Smooth muscle cell of the umbilical artery (primary cell): ENCODE measurements around the gene NFE2L1. TPM values are rescaled to one million over a fixed set of nuclear protein-coding genes. Genes with fewer than 3 reads are reported as not detected.

Source experiments
- total RNA-seq: library from RNA; depleted of rRNA; stranded (reverse); fragments of >200 nt; gene quantifications from 2 replicates; pipeline ENCODE4 v1.2.3, GENCODE V29; 2014

The NFE2L1 gene, protein sequence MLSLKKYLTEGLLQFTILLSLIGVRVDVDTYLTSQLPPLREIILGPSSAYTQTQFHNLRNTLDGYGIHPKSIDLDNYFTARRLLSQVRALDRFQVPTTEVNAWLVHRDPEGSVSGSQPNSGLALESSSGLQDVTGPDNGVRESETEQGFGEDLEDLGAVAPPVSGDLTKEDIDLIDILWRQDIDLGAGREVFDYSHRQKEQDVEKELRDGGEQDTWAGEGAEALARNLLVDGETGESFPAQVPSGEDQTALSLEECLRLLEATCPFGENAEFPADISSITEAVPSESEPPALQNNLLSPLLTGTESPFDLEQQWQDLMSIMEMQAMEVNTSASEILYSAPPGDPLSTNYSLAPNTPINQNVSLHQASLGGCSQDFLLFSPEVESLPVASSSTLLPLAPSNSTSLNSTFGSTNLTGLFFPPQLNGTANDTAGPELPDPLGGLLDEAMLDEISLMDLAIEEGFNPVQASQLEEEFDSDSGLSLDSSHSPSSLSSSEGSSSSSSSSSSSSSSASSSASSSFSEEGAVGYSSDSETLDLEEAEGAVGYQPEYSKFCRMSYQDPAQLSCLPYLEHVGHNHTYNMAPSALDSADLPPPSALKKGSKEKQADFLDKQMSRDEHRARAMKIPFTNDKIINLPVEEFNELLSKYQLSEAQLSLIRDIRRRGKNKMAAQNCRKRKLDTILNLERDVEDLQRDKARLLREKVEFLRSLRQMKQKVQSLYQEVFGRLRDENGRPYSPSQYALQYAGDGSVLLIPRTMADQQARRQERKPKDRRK
- 233 and 532 TPM in 2 replicates for total RNA-seq

DNA sequence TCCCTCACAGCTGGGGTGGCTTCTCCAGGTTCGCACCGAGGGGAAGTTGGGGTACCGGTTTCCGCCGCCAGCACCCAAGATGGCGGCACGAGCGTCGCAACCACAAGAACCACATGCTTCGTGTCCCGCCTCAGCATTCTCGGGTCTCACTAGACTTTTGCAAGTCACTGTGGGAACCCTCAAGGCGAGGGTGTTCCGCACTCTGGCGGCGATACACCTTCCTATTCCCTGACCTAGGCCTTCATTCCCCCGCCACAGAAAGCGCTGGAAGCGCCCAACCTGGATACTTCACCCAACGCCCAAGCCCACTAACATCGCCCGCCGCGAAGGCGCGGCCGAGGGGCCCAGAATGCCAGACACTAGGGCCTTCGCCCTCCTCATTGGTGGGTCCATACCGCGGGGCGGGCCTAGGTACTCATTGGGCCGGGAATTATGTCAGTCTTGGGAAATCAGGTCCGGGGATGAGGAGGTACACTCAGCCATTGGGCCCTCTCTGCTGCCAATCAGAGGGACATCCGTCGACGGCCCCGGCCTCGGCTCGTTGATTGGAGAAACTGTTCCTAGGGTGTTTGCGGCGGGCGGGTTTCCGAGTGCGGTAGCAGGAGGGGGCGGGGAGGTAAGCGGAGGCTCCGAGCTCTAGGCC, at the start of gene NFE2L1:
Gene NFE2L1 (plus strand): TSS at position 619 of the 643 bp plus-strand sequence. CDS start 2,760 bp downstream, outside the sequence.

DNA sequence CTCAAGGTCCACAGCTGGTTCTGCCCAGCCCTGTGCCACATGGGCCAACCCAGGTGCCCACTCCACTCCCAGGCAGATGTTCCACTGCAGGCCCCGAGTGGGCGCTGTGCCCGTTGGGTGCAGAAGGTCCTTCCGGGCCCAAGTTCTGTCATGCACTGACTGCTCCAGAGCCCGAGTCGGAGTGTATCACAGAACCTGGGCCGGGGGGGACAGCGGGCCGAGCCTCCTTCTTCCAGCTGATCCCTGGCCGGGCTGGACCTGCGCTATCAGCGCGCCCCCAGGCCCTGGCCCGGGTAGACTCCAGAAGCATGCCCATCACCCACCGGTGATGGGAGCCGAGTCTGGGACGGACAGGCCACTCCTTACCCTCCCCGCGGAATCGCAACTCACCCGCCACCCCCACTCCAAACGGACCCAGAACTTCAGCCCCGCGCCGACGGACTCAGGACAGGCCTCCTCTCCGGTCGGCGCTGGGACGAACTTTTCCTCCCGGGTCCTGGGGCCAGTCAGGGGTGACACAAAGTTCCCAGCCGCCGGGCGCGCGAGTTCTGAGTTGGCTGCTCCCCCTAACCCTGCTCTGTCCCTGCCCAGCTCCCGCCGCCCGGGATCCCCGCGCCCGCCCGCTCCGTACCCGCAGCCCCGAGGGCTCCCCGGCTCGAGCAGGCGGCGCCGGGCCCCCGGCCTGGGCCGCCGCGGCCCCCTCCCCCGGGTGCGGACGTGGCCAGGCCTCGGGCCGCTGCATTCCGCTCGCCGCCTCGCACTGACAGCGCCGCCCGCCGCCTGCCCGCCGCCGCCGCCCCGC, 10.9 kb upstream of the NFE2L1 start, which contains the start of gene COPZ2:
Gene COPZ2 (minus strand): TSS at position 762 of the 802 bp plus-strand sequence. CDS start 20 bp downstream, at position 742.

DNA sequence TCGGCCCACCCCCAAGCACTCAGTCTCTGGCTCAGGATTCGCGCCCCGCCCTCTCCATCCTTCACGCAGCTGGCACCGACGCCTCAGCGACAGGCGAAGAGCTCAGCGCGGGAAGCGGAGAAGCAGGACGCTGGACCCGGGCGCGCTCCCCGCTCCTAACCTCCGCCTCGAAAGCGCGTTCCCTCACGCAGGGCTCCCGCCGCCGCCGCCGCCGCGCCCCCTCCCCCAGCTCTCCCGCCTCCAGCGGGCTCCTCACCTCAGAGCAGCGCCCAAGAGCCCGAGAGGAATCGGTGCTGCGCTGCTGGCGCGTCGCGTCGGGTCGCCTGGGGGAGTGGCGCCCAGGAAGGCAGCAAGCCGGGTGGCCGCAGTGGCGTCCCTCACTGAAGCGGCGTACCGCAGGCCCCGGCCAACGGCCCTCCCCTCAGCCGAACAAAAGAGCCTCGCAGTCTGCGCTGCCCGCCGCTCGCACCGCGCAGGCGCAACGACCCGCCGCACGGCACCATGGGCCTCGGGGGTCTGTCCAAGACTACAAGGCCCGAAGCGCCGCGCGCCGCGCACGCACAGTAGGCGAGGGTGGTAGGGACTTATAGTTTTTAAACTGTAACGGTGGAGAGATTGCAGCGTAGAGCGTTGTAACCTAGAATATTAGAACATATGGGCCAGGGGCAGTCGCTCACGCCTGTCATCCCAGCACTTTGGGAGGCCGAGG, 53.0 kb downstream of the NFE2L1 start, which contains the start of gene CBX1:
Gene CBX1 (minus strand): TSS at position 467 of the 709 bp plus-strand sequence. CDS start 24,474 bp downstream, outside the sequence.

DNA sequence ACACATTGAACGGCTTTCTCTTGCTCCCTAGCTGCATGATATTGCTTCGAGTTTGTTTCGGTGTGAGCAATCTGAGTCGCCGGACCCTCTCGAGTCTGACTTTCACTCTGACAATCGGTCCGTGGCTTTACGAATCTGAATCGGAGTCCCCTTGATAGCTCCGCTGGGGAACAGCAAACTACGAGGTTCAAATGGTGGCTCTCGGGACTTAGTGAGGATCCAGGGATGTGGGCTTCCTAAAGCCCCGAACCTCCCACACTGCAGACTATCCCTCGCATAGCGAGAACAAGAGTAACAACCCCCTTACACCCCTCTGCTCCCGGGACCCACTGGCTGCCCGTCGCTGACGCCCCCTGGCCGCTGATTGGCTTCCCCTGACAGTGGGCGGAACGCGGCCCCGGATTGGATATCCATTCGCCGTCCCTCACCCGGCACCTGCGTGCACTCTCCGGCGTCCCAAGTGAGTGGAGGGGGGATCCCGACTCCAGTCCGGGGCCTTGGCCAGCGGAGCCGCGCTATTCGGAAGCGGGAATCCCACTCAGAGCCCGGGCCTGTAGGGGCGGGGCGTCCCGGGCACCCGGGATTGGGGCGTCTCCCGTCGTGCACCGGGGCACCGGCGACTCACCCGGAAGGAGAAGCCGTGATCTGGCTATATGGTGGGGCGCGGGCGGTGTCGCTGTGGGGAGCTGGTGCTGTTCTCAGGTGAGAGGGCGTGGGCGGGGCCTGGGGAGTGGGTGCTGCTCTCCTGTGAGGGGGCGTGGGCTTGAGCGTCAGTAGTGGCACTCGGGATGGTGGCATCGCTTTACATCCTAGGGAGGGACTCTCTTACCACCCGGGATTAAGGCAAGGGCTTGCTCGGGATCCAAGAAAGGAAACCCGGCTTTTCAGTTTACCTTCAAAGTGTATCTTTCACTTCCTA, 59.2 kb downstream of the NFE2L1 start, which contains the start of gene SNX11:
Gene SNX11 (plus strand): TSS at position 630 of the 919 bp plus-strand sequence. CDS start 4,278 bp downstream, outside the sequence.

Other genes with a start within 250 kb of the NFE2L1 start
- gene OSBPL7, start 226.6 kb upstream of the NFE2L1 start, total RNA-seq = 9.5 and 14.5 TPM in 2 replicates
- gene MRPL10, start 216.8 kb upstream of the NFE2L1 start, total RNA-seq = 10.4 and 19.5 TPM in 2 replicates
- 0.09 TPM in 1 of 2 replicates, not detected in the other for gene LRRC46, start 216.7 kb upstream of the NFE2L1 start, total RNA-seq
- 32.2 and 52.6 TPM in 2 replicates for gene SCRN2, start 207.1 kb upstream of the NFE2L1 start, total RNA-seq
- gene SP6, start 197.2 kb upstream of the NFE2L1 start, total RNA-seq = 0.09 and 0.30 TPM in 2 replicates
- gene SP2, start 152.1 kb upstream of the NFE2L1 start, total RNA-seq = 0.89 and 1.4 TPM in 2 replicates
- 35.0 and 39.2 TPM in 2 replicates for gene PNPO, start 106.8 kb upstream of the NFE2L1 start, total RNA-seq
- not detected in 2 replicates for gene PRR15L, start 90.5 kb upstream of the NFE2L1 start, total RNA-seq
- 71.8 and 86.1 TPM in 2 replicates for gene CDK5RAP3, start 77.2 kb upstream of the NFE2L1 start, total RNA-seq
- gene COPZ2, start 10.6 kb upstream of the NFE2L1 start, total RNA-seq = 33.1 and 95.3 TPM in 2 replicates
- gene CBX1, start 53.1 kb downstream of the NFE2L1 start, total RNA-seq = 47.5 and 56.9 TPM in 2 replicates
- 14.3 and 19.1 TPM in 2 replicates for gene SNX11, start 59.4 kb downstream of the NFE2L1 start, total RNA-seq